ES-I3 (cell line): ENCODE measurements around the gene CCDC73.
"Not testable (repeated sequence)": the region's sequence is repeated elsewhere in the genome, so short reads cannot be mapped to it uniquely, and the experiment has no call there.

Experiments
- H3K36me3 ChIP-seq: 2 replicates; pipeline ENCODE4 v1.6.1; 2013; ENCODE audit warnings: mild to moderate bottlenecking, low read length, control low read depth, moderate library complexity; ENCODE audit not compliant: insufficient read depth
- H3K4me1 ChIP-seq: 2 replicates; pipeline ENCODE4 v1.6.1; 2013; ENCODE audit warnings: mild to moderate bottlenecking, control low read depth, low read length; ENCODE audit not compliant: insufficient read depth
- H3K9ac ChIP-seq: 2 replicates; pipeline ENCODE4 v1.6.1; 2013; ENCODE audit warnings: low read depth, mild to moderate bottlenecking, low read length, moderate library complexity
- H3K9me3 ChIP-seq: 2 replicates; pipeline ENCODE4 v1.6.1; 2013; ENCODE audit warnings: mild to moderate bottlenecking, low read length, moderate library complexity; ENCODE audit not compliant: control insufficient read depth, insufficient read depth

The CCDC73 gene

GRCh38 chr11:32794439-32794838 lies at the start of gene CCDC73:
Gene CCDC73, minus strand, starts transcription at chr11:32794662. Its CDS starts 34,419 bp downstream, at chr11:32760243.
- Histone ChIP-seq H3K9ac (no peak within 1 kb of the TSS), H3K4me1 (no peaks in the 10 kb centered on the region), H3K9me3 (no peaks in the 10 kb centered on the region), H3K36me3 (no peaks in the 10 kb centered on the region; the same call in 1 of the 2 replicates)

DNA sequence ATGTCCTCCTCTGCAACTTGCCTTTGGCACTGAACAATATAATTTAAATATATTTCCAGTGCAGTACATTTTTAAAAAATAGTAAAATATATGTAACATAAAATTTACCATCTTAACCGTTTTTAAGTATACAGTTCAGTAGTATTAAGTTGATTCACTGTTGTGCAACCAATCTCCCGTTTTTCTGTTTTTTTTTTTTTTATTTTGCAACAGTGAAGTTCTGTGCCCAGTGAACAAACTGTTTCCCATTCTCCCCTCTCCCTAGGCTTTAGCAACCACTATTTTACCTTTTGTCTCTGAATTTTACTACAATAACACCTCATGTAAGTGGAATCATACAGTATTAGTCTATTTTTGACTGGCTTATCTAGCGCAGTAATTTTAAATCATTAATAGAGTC lies 49.1 kb upstream of the CCDC73 start:
- H3K36me3 ChIP-seq = no peaks in the 10 kb centered on the region

DNA sequence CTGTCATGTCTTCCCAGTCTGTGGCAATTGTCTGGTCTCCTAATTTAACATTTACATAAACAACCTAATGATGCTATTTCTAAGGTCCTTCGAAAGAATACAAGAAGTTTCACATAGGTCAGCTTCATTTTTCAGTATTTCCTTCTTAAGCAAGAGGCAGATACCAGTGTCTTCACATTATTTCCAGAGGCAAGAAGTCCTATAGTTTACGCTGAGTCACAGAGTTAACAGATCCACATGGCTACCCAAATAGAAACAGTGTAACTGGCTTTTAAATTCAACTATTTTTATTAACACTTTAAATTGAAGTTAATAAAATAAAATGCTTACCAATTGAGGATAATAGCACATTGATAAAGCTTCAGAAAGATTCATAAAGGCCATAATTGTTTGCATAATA lies 46.1 kb upstream of the CCDC73 start:
- Histone ChIP-seq H3K4me1 (no peaks in the 10 kb centered on the region; the same call in 1 of the 2 replicates), H3K9ac (no peak overlapping the region), H3K36me3 (no peaks in the 10 kb centered on the region), H3K9me3 (no peaks in the 10 kb centered on the region)

More for the DNA sequence above, 49.1 kb upstream of the CCDC73 start:
- no peaks in the 10 kb centered on the region for H3K9me3 ChIP-seq
- no peaks in the 10 kb centered on the region; the same call in 1 of the 2 replicates for H3K4me1 ChIP-seq
- no peak overlapping the region for H3K9ac ChIP-seq

DNA sequence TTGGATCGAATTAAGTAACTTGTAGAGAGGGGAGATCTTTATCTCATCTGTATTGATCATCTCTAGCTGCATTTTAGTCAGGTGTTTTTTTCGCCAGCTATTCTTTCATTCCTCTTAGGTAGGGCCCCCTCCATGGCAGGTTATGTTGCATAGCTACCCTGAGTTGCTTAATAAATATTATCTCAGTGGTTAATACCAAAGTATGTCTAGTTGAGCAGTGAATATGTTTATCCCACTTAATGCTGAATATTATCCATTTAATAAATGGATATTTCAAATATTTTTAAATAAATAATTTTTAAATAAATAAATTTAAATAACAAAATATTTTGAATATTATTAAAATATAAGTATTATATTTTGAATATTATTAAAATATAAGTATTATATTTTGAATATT lies 44.8 kb upstream of the CCDC73 start:
- no peak overlapping the region for H3K9ac ChIP-seq
- no peaks in the 10 kb centered on the region for H3K36me3 ChIP-seq
- no peaks in the 10 kb centered on the region; the same call in 1 of the 2 replicates for H3K4me1 ChIP-seq
- no peaks in the 10 kb centered on the region for H3K9me3 ChIP-seq

- Histone ChIP-seq H3K4me1 (no peaks in the 10 kb centered on the region; the same call in 1 of the 2 replicates), H3K36me3 (no peaks in the 10 kb centered on the region), H3K9me3 (no peaks in the 10 kb centered on the region), H3K9ac (no peak overlapping the region)
Observed at GRCh38 chr11:32838505-32839274, 44.2 kb upstream of the CCDC73 start.

DNA sequence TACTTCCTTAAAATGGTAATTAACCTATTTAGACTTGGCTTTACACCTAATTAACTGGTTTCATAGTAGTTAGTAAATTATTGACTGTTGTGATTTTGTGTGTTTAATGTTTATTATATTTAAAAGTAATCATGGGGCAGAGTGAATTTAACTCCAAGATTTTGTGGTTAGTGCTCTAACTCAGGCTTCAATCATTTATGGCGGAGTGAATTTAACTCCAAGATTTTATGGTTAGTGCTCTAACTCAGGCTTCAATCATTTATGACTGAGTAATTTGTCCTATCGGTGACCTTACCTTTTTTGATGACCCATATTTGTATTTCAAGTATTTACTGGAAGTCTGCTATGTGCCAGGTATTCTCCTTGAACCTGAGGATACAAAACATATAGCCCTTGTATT lies 42.5 kb upstream of the CCDC73 start:
- Histone ChIP-seq H3K9ac (no peak overlapping the region), H3K9me3 (no peaks in the 10 kb centered on the region), H3K36me3 (no peaks in the 10 kb centered on the region), H3K4me1 (no peaks in the 10 kb centered on the region; the same call in 1 of the 2 replicates)

- Histone ChIP-seq H3K36me3 (no peaks in the 10 kb centered on the region), H3K9me3 (no peaks in the 10 kb centered on the region), H3K9ac (no peak overlapping the region), H3K4me1 (no peaks in the 10 kb centered on the region)
Observed at GRCh38 chr11:32833921-32834320, 39.5 kb upstream of the CCDC73 start.

- no peak overlapping the region for H3K9ac ChIP-seq
- H3K4me1 ChIP-seq = no peaks in the 10 kb centered on the region
- no peaks in the 10 kb centered on the region for H3K36me3 ChIP-seq
- no peaks in the 10 kb centered on the region for H3K9me3 ChIP-seq
Observed at GRCh38 chr11:32831221-32831620, 36.8 kb upstream of the CCDC73 start.

DNA sequence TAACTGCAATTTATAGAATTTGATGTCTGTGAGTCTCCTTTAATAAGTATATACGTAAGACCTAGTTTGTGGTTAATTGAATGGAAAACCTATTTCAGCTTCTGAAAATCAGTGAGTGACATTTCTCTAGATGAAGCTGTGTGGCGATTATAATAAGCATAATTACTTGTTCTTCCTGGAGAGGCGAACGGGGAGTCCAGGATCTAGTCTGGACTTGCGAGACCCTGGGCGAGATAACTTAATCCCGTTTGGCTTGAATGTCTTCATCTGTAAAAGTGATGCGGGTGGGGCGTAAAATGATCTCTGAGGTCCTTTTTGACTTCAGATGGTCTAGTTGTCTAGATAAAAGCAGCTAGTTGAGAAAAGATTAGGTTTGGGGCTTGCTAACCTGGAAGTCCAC lies 36.3 kb upstream of the CCDC73 start:
- Histone ChIP-seq H3K9ac (no peak overlapping the region), H3K4me1 (no peaks in the 10 kb centered on the region), H3K9me3 (no peaks in the 10 kb centered on the region), H3K36me3 (no peaks in the 10 kb centered on the region)

DNA sequence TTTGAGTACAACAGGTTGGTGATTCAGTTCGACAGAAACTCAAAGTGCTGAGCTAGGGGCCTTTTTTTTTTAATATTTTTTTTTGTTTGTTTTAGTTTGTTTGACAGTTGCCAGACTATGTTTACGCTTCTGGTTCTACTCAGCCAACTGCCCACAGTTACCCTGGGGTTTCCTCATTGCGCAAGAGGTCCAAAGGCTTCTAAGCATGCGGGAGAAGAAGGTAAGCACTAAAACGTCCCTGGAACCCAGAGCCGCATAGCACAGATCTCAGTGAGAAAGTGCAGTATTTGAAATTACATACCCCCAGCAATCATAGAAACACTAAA lies 35.9 kb upstream of the CCDC73 start:
- H3K36me3 ChIP-seq = no peaks in the 10 kb centered on the region
- peak overlapping the region; percentile 57; the same call in 1 of the 2 replicates for H3K9ac ChIP-seq
- H3K9me3 ChIP-seq = no peaks in the 10 kb centered on the region
- H3K4me1 ChIP-seq = no peaks in the 10 kb centered on the region

DNA sequence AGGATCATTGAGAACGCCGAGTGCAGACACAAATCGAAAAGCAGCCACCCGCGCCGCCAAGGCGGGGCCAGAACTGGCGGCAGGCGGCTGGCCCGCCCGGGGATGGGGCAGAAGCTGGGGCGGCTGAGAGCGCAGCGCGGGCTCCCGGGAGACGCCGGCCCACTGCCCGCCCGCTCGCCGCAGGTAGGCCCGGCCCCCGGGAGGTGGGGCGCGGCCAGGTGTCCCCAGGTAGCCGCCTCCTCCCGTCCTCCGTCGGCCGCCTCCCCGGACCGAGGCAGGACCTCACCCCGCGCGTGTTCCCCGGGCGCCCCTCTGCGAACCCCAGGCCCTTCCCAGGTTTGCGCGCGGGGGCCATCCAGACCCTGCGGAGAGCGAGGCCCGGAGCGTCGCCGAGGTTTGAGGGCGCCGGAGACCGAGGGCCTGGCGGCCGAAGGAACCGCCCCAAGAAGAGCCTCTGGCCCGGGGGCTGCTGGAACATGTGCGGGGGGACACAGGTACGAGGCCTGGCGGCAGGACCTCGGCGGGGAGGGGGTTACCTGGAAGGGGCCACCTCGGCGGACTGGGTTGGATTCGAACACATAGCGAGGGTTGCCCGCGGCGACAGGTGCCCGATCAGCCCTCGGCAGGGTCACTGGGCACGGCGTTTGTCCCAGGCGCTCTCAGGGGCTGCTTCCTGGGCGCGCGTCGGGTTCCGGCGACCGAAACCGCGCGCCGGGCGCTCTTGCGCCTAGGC lies 35.4 kb upstream of the CCDC73 start, which contains the start of gene PRRG4:
Gene PRRG4, plus strand, starts transcription at position 248 of the 733 bp plus-strand sequence. CDS start 603 bp downstream, outside the sequence.
- Histone ChIP-seq H3K36me3 (no peaks in the 10 kb centered on the region), H3K9ac (peak within 1 kb of the TSS; percentile 57), H3K9me3 (no peaks in the 10 kb centered on the region), H3K4me1 (no peaks in the 10 kb centered on the region)

GRCh38 chr11:32829157-32829679 lies 34.8 kb upstream of the CCDC73 start:
- Histone ChIP-seq H3K36me3 (no peaks in the 10 kb centered on the region), H3K9me3 (no peaks in the 10 kb centered on the region), H3K4me1 (no peaks in the 10 kb centered on the region), H3K9ac (peak overlapping the region; percentile 57)

DNA sequence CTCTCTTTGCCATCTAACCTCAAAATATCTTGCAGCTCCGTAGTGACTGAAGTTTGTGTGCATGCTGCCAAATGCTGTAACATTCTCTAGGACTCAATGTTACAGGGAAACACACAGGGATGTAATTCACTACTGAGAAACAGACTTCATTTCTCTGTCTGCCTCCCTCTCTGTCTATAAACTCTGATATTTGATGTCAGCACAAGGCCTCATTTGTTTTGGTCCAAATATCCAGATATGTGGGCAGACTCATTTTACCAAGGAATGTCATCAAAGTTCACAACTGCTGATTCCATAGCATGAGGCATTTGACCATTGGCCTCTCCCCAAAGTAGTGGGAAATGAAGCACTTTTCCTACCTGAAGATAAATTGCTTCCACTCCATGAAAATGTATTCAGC lies 32.8 kb upstream of the CCDC73 start:
- Histone ChIP-seq H3K4me1 (no peaks in the 10 kb centered on the region), H3K9me3 (no peaks in the 10 kb centered on the region), H3K9ac (no peak overlapping the region), H3K36me3 (no peaks in the 10 kb centered on the region)

GRCh38 chr11:32826113-32826512 lies 31.7 kb upstream of the CCDC73 start:
- Histone ChIP-seq H3K9me3 (no peaks in the 10 kb centered on the region), H3K36me3 (no peaks in the 10 kb centered on the region), H3K4me1 (no peaks in the 10 kb centered on the region), H3K9ac (no peak overlapping the region)

DNA sequence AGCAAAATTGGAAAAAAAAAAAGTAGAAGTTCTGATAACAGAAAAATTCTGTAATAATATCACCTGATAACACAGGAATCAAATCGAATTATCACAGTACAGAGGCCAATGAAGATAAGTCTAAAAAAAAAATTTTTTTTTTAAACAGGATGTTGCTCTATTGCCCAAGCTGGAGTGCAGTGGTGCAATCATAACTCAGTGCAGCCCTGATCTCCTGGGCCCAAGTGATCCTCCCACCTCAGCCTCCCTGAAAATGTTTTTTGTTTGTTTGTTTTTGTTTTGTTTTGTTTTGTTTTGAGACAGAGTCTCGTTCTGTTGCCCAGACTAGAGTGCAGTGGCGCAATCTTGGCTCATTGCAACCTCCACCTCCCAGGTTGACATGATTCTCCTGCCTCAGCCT lies 29.2 kb upstream of the CCDC73 start:
- H3K36me3 ChIP-seq, H3K4me1 ChIP-seq, H3K9me3 ChIP-seq, H3K9ac ChIP-seq: not testable (repeated sequence)
